ENCODE data around the gene SOCS7.

The SOCS7 gene

DNA sequence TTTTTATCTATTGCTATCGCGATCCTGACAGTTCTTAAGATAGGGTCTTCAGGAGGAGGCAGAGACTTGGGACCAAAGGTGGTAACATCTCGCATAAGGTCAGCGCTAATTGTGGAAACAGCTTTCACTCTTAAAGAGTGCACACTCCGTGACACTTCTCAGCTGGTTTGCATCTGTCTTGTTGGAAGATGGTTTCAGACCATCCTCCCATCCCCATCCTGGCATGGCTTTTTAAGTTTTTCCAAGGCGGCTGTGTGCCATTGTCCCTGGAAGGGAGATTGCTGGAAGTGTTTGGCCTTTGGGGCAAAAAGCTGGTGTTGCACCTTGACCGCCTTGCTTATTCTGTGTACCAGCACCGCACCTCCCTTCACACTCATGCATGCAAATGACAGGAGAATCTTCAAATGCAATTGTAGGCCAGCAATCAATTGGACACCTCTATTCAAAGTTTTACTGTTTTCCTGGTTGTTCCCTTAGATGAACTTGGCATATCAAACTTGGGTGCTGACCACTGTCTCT is 1.5 kb downstream of the SOCS7 start:
- TF ChIP-seq TCF4 (CRISPR knock-in tag; IDR thresholded peaks at IDR 0.05; ENCODE audit: borderline replicate concordance) (no peak), ESRRG (CRISPR knock-in tag; IDR thresholded peaks at IDR 0.05) (no peak), ZC3H10 (CRISPR knock-in tag; IDR thresholded peaks at IDR 0.05) (no peak), OSR1 (CRISPR knock-in tag; IDR thresholded peaks at IDR 0.05) (no peak), ZFP30 (CRISPR knock-in tag; IDR thresholded peaks at IDR 0.05) (no peak), SNAI2 (CRISPR knock-in tag; IDR thresholded peaks at IDR 0.05) (no peak), BACH2 (CRISPR knock-in tag; IDR thresholded peaks at IDR 0.05; ENCODE audit: borderline replicate concordance) (no peak)
- TF ChIP-seq, protein P1, sequence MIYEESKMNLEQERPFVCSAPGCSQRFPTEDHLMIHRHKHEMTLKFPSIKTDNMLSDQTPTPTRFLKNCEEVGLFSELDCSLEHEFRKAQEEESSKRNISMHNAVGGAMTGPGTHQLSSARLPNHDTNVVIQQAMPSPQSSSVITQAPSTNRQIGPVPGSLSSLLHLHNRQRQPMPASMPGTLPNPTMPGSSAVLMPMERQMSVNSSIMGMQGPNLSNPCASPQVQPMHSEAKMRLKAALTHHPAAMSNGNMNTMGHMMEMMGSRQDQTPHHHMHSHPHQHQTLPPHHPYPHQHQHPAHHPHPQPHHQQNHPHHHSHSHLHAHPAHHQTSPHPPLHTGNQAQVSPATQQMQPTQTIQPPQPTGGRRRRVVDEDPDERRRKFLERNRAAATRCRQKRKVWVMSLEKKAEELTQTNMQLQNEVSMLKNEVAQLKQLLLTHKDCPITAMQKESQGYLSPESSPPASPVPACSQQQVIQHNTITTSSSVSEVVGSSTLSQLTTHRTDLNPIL (CRISPR knock-in tag; IDR thresholded peaks at IDR 0.05; ENCODE audit: low read depth): no peak
- TF ChIP-seq, protein P2, sequence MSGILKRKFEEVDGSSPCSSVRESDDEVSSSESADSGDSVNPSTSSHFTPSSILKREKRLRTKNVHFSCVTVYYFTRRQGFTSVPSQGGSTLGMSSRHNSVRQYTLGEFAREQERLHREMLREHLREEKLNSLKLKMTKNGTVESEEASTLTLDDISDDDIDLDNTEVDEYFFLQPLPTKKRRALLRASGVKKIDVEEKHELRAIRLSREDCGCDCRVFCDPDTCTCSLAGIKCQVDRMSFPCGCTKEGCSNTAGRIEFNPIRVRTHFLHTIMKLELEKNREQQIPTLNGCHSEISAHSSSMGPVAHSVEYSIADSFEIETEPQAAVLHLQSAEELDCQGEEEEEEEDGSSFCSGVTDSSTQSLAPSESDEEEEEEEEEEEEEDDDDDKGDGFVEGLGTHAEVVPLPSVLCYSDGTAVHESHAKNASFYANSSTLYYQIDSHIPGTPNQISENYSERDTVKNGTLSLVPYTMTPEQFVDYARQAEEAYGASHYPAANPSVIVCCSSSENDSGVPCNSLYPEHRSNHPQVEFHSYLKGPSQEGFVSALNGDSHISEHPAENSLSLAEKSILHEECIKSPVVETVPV (CRISPR knock-in tag; IDR thresholded peaks at IDR 0.05): no peak
- TF ChIP-seq, protein P3, sequence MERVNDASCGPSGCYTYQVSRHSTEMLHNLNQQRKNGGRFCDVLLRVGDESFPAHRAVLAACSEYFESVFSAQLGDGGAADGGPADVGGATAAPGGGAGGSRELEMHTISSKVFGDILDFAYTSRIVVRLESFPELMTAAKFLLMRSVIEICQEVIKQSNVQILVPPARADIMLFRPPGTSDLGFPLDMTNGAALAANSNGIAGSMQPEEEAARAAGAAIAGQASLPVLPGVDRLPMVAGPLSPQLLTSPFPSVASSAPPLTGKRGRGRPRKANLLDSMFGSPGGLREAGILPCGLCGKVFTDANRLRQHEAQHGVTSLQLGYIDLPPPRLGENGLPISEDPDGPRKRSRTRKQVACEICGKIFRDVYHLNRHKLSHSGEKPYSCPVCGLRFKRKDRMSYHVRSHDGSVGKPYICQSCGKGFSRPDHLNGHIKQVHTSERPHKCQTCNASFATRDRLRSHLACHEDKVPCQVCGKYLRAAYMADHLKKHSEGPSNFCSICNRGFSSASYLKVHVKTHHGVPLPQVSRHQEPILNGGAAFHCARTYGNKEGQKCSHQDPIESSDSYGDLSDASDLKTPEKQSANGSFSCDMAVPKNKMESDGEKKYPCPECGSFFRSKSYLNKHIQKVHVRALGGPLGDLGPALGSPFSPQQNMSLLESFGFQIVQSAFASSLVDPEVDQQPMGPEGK (CRISPR knock-in tag; IDR thresholded peaks at IDR 0.05; ENCODE audit: borderline replicate concordance): no peak
- ATAC-seq: peak; percentile 4; the same call in 2 of the 3 replicates

DNA sequence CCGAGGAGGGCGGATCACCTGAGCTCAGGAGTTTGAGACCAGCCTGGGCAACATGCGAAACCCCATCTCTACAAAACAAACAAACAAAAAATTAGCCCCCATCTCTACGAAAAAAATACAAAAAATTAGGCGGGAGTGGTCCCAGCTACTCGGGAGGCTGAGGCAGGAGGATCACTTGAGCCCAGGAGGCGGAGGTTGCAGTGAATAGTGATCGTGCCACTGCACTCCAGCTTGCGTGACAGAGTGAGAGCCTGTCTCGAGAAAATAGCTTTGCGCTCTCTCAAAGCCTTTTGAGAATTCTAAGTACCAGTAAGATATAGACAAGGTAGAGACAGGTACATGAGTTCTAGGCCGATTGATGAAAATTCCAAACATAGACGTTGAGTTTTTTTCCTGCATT is 2.0 kb downstream of the SOCS7 start:
- TF ChIP-seq GLIS3 (CRISPR knock-in tag; IDR thresholded peaks at IDR 0.05) (no peak), ESRRG (CRISPR knock-in tag; IDR thresholded peaks at IDR 0.05) (no peak)
- ATAC-seq: no peak

DNA sequence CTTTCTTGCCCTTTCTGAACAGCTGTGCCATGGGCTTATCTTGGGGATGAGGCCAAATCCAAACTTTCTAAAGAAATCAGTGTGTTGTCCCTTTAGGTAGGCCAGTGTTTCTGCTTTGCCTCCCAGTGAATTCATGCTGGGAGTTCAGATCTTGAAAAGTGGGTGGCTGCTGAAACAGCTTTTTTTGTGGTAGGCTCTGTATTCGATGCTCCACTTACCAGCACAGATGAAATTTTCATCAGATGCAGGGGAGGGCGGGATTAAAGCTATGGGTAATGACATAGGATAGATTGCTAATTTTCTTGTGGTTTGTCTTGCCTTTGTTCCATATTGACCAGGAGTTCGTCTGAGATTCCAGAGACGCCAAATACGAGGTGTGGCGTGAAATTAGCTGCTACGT is 2.8 kb downstream of the SOCS7 start:
- TF ChIP-seq ZFP3 (CRISPR knock-in tag; IDR thresholded peaks at IDR 0.05): no peak
- no peak for TF ChIP-seq ISL1 (CRISPR knock-in tag; IDR thresholded peaks at IDR 0.05)
- TF ChIP-seq, protein P1 (CRISPR knock-in tag; IDR thresholded peaks at IDR 0.05; ENCODE audit: low read depth): no peak
- no peak for TF ChIP-seq ESRRG (CRISPR knock-in tag; IDR thresholded peaks at IDR 0.05)
- TF ChIP-seq SNAI2 (CRISPR knock-in tag; IDR thresholded peaks at IDR 0.05): no peak
- TF ChIP-seq, protein P4, sequence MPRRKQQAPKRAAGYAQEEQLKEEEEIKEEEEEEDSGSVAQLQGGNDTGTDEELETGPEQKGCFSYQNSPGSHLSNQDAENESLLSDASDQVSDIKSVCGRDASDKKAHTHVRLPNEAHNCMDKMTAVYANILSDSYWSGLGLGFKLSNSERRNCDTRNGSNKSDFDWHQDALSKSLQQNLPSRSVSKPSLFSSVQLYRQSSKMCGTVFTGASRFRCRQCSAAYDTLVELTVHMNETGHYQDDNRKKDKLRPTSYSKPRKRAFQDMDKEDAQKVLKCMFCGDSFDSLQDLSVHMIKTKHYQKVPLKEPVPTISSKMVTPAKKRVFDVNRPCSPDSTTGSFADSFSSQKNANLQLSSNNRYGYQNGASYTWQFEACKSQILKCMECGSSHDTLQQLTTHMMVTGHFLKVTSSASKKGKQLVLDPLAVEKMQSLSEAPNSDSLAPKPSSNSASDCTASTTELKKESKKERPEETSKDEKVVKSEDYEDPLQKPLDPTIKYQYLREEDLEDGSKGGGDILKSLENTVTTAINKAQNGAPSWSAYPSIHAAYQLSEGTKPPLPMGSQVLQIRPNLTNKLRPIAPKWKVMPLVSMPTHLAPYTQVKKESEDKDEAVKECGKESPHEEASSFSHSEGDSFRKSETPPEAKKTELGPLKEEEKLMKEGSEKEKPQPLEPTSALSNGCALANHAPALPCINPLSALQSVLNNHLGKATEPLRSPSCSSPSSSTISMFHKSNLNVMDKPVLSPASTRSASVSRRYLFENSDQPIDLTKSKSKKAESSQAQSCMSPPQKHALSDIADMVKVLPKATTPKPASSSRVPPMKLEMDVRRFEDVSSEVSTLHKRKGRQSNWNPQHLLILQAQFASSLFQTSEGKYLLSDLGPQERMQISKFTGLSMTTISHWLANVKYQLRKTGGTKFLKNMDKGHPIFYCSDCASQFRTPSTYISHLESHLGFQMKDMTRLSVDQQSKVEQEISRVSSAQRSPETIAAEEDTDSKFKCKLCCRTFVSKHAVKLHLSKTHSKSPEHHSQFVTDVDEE (CRISPR knock-in tag; IDR thresholded peaks at IDR 0.05): no peak
- TF ChIP-seq PPARA (CRISPR knock-in tag; IDR thresholded peaks at IDR 0.05; ENCODE audit: borderline replicate concordance): no peak
- no peak for TF ChIP-seq ZC3H10 (CRISPR knock-in tag; IDR thresholded peaks at IDR 0.05)
- ATAC-seq: no peak

DNA sequence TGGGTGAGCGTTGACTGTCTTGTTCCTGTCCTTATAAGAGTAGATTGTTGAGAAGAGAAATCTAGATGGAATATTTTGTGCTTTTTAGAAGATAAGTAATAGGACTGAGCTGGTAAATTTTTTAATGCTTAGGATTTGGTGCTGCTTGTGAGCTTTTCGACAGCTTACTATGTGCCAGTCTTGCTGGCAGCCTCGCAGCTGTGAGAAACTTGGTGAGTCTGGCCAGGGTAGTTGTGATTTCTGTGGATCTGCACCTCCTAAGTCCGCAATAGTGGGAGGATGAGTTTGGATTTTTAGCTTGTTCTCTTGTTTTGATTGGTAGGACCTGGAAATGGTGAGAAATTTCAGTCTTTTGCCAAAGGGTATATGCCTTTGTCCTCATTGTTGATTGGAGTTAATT is 3.6 kb downstream of the SOCS7 start:
- ATAC-seq: no peak
- TF ChIP-seq, protein P5, sequence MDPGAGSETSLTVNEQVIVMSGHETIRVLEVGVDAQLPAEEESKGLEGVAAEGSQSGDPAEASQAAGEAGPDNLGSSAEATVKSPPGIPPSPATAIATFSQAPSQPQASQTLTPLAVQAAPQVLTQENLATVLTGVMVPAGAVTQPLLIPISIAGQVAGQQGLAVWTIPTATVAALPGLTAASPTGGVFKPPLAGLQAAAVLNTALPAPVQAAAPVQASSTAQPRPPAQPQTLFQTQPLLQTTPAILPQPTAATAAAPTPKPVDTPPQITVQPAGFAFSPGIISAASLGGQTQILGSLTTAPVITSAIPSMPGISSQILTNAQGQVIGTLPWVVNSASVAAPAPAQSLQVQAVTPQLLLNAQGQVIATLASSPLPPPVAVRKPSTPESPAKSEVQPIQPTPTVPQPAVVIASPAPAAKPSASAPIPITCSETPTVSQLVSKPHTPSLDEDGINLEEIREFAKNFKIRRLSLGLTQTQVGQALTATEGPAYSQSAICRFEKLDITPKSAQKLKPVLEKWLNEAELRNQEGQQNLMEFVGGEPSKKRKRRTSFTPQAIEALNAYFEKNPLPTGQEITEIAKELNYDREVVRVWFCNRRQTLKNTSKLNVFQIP (CRISPR knock-in tag; IDR thresholded peaks at IDR 0.05; ENCODE audit: borderline replicate concordance, low read depth): no peak
- TF ChIP-seq BACH2 (CRISPR knock-in tag; IDR thresholded peaks at IDR 0.05; ENCODE audit: borderline replicate concordance) (no peak), SNAI2 (CRISPR knock-in tag; IDR thresholded peaks at IDR 0.05) (no peak), TCF4 (CRISPR knock-in tag; IDR thresholded peaks at IDR 0.05; ENCODE audit: borderline replicate concordance) (no peak), ZFP3 (CRISPR knock-in tag; IDR thresholded peaks at IDR 0.05) (no peak), ZNF70 (CRISPR knock-in tag; IDR thresholded peaks at IDR 0.05) (no peak), GLIS3 (CRISPR knock-in tag; IDR thresholded peaks at IDR 0.05) (no peak), RARB (CRISPR knock-in tag; IDR thresholded peaks at IDR 0.05) (no peak)

Data from SK-N-SH treated with all-trans-retinoic acid at 6 μM for 48 hours (cell line).